ENCODE results near the gene CYREN.

Gene CYREN

GRCh38 chr7:135180122-135180521 lies 9.6 kb upstream of the CYREN start:
- Histone ChIP-seq H3K9me3 (peaks cover 31% of the 10 kb centered on the region), H3K4me1 (ENCODE audit: control insufficient read depth in 1 of 2, insufficient read depth in 1 of 2, low read depth in 1 of 2, low read length in 1 of 2) (no peaks in the 10 kb centered on the region), H3K27me3 (no peaks in the 10 kb centered on the region), H3K36me3 (peaks cover 18% of the 10 kb centered on the region), H3K27ac (no peak overlapping the region), H3K4me3 (ENCODE audit: low read depth in 1 of 2, low read length in 1 of 2) (no peak overlapping the region)
- TF ChIP-seq CTCF (IDR thresholded peaks at IDR 0.05), result no peak

GRCh38 chr7:135179321-135179925 lies 8.9 kb upstream of the CYREN start:
- Histone ChIP-seq H3K9me3 (peaks cover 31% of the 10 kb centered on the region), H3K4me1 (ENCODE audit: control insufficient read depth in 1 of 2, insufficient read depth in 1 of 2, low read depth in 1 of 2, low read length in 1 of 2) (no peaks in the 10 kb centered on the region), H3K36me3 (peaks cover 11% of the 10 kb centered on the region), H3K27ac (no peak overlapping the region), H3K4me3 (ENCODE audit: low read depth in 1 of 2, low read length in 1 of 2) (no peak overlapping the region), H3K27me3 (no peaks in the 10 kb centered on the region)
- no peak for TF ChIP-seq CTCF (IDR thresholded peaks at IDR 0.05)

GRCh38 chr7:135178364-135178763 lies 7.9 kb upstream of the CYREN start:
- Histone ChIP-seq H3K4me3 (ENCODE audit: low read depth in 1 of 2, low read length in 1 of 2) (no peak overlapping the region), H3K4me1 (ENCODE audit: control insufficient read depth in 1 of 2, insufficient read depth in 1 of 2, low read depth in 1 of 2, low read length in 1 of 2) (no peaks in the 10 kb centered on the region), H3K27me3 (no peaks in the 10 kb centered on the region), H3K36me3 (peaks cover 3% of the 10 kb centered on the region), H3K9me3 (peaks cover 31% of the 10 kb centered on the region), H3K27ac (no peak overlapping the region)
- no peak for TF ChIP-seq CTCF (IDR thresholded peaks at IDR 0.05)

- Histone ChIP-seq H3K9me3 (peaks cover 21% of the 10 kb centered on the region), H3K36me3 (no peaks in the 10 kb centered on the region), H3K27ac (no peak overlapping the region), H3K4me3 (ENCODE audit: low read depth in 1 of 2, low read length in 1 of 2) (no peak overlapping the region), H3K4me1 (ENCODE audit: control insufficient read depth in 1 of 2, insufficient read depth in 1 of 2, low read depth in 1 of 2, low read length in 1 of 2) (no peaks in the 10 kb centered on the region), H3K27me3 (no peaks in the 10 kb centered on the region)
- TF ChIP-seq CTCF (IDR thresholded peaks at IDR 0.05), result no peak
These were observed 6.7 kb upstream of the CYREN start for GRCh38 chr7:135177028-135177696.

- H3K4me1 ChIP-seq (ENCODE audit: control insufficient read depth in 1 of 2, insufficient read depth in 1 of 2, low read depth in 1 of 2, low read length in 1 of 2), result peaks cover 9 to 11% of the 10 kb centered on the region in 2 experiments
- H3K27me3 ChIP-seq, result no peaks in the 10 kb centered on the region
- H3K36me3 ChIP-seq, result no peaks in the 10 kb centered on the region
- H3K27ac ChIP-seq, result no peak overlapping the region
- peaks cover 8% of the 10 kb centered on the region for H3K9me3 ChIP-seq
- H3K4me3 ChIP-seq (ENCODE audit: low read depth in 1 of 2, low read length in 1 of 2), result no peak overlapping the region
- no peak for TF ChIP-seq CTCF (IDR thresholded peaks at IDR 0.05)
These were observed 5.4 kb upstream of the CYREN start for GRCh38 chr7:135175931-135176330.

Measured in neutrophil (primary cell).